Neural cell (in vitro differentiated cells): ENCODE results near the gene ATP6AP1. TPM values are rescaled to one million over a fixed set of nuclear protein-coding genes. Genes with fewer than 3 reads are reported as not detected.

ENCODE experiments used
- H2AFZ ChIP-seq: fragments of 200-600, 300-800 bp; sonication (generic), shearing (Covaris generic); 2 replicates; pipeline ENCODE4 v1.6.0; 2014; ENCODE audit warnings: low read depth, mild to moderate bottlenecking, antibody characterized with exemption, low read length, moderate library complexity
- H3F3A ChIP-seq: fragments of 200-600 bp; shearing (Covaris generic); 2 replicates; pipeline ENCODE4 v1.6.1; 2016; ENCODE audit warnings: mild to moderate bottlenecking, moderate library complexity, mixed read lengths, antibody characterized with exemption, low read length; ENCODE audit not compliant: insufficient read depth, poor library complexity, severe bottlenecking
- H3K27ac ChIP-seq: fragments of 200-600, 300-800 bp; sonication (generic), shearing (Covaris generic); 2 replicates; pipeline ENCODE4 v1.5.1; 2014; ENCODE audit warnings: mild to moderate bottlenecking, low read length, moderate library complexity
- H3K27me3 ChIP-seq: fragments of 300-800, 200-600 bp; sonication (generic), shearing (Covaris generic); 2 replicates; pipeline ENCODE4 v1.6.0; 2014; ENCODE audit warnings: mild to moderate bottlenecking, low read depth, low read length, moderate library complexity; ENCODE audit not compliant: insufficient read depth
- H3K36me3 ChIP-seq: fragments of 300-800, 200-600 bp; sonication (generic), shearing (Covaris generic); 2 replicates; pipeline ENCODE4 v1.5.1; 2014; ENCODE audit warnings: mild to moderate bottlenecking, antibody characterized with exemption, low read length, moderate library complexity; ENCODE audit not compliant: insufficient read depth
- H3K4me2 ChIP-seq: fragments of 300-800, 200-600 bp; sonication (generic), shearing (Covaris generic); 2 replicates; pipeline ENCODE4 v1.6.0; 2014; ENCODE audit warnings: mild to moderate bottlenecking, low read length
- H3K4me3 ChIP-seq: fragments of 300-800, 200-600 bp; sonication (generic), shearing (Covaris generic); 2 replicates; pipeline ENCODE4 v1.5.1; 2014; ENCODE audit warnings: mild to moderate bottlenecking, low read length, moderate library complexity
- H3K79me2 ChIP-seq: fragments of 200-600 bp; shearing (Covaris generic); replicated peaks from 2 replicates; pipeline ENCODE4 v1.6.0; 2014; ENCODE audit warnings: mild to moderate bottlenecking, low read length, moderate library complexity; ENCODE audit not compliant: insufficient read depth
- H3K9ac ChIP-seq: fragments of 300-800, 200-600 bp; sonication (generic), shearing (Covaris generic); 2 replicates; pipeline ENCODE4 v1.6.1; 2016; ENCODE audit warnings: mild to moderate bottlenecking, low read length, mixed read lengths
- H3K9me2 ChIP-seq: fragments of 200-600 bp; shearing (Covaris generic); 2 replicates; pipeline ENCODE4 v1.6.1; 2016; ENCODE audit warnings: mild to moderate bottlenecking, low read length, mixed read lengths; ENCODE audit not compliant: insufficient read depth
- H3K9me3 ChIP-seq: fragments of 200-600, 300-800 bp; sonication (generic), shearing (Covaris generic); 2 replicates; pipeline ENCODE4 v1.6.1; 2016; ENCODE audit warnings: mild to moderate bottlenecking, mixed run types, low read length, moderate library complexity, mixed read lengths
- H4K20me1 ChIP-seq: fragments of 200-600 bp; shearing (Covaris generic); 2 replicates; pipeline ENCODE4 v1.6.1; 2016; ENCODE audit warnings: mild to moderate bottlenecking, mixed run types; ENCODE audit not compliant: insufficient read depth
- EP300 ChIP-seq: fragments of 450-650 bp; conservative IDR thresholded peaks from 2 replicates; pipeline ENCODE4 v1.6.1; 2014; ENCODE audit warnings: antibody characterized with exemption, mild to moderate bottlenecking, moderate library complexity; ENCODE audit not compliant: poor library complexity, severe bottlenecking
- EZH2 ChIP-seq: fragments of 200-600, 300-800 bp; shearing (Covaris generic), sonication (generic); IDR thresholded peaks from 2 replicates; pipeline ENCODE4 v1.6.1; 2014; ENCODE audit warnings: antibody characterized with exemption, low read length, borderline replicate concordance, mild to moderate bottlenecking; ENCODE audit not compliant: insufficient read depth, poor library complexity, severe bottlenecking
- MXI1 ChIP-seq: fragments of 450-650 bp; conservative IDR thresholded peaks from 2 replicates; pipeline ENCODE4 v1.6.1; 2014; ENCODE audit warnings: antibody characterized with exemption, mild to moderate bottlenecking; ENCODE audit not compliant: poor library complexity, severe bottlenecking
- POLR2AphosphoS5 ChIP-seq: IDR thresholded peaks from 2 replicates; pipeline ENCODE4 v1.6.1; 2012
- RAD21 ChIP-seq: fragments of 450-650 bp; conservative IDR thresholded peaks from 2 replicates; pipeline ENCODE4 v1.6.1; 2014; ENCODE audit warnings: antibody characterized with exemption, mild to moderate bottlenecking, moderate library complexity
- SMC3 ChIP-seq: fragments of 450-650 bp; conservative IDR thresholded peaks from 2 replicates; pipeline ENCODE4 v1.6.1; 2014; ENCODE audit warnings: antibody characterized with exemption, mild to moderate bottlenecking, moderate library complexity; ENCODE audit not compliant: poor library complexity
- TAF1 ChIP-seq: IDR thresholded peaks from 2 replicates; pipeline ENCODE4 v1.6.1; 2012; ENCODE audit warnings: low read depth
- polyA plus RNA-seq: library from polyadenylated mRNA; depleted of rRNA; stranded (reverse); fragments of >200 nt; gene quantifications from 2 replicates; pipeline ENCODE4 v1.2.3, GENCODE V29; 2014
- TF ChIP-seq, protein P1 (sequence below): IDR thresholded peaks from 2 replicates; pipeline ENCODE4 v1.6.1; 2012; ENCODE audit warnings: borderline replicate concordance
- TF ChIP-seq, protein P2 (sequence below): fragments of 450-650 bp; IDR thresholded peaks from 2 replicates; pipeline ENCODE4 v1.5.1; 2014; ENCODE audit warnings: antibody characterized with exemption, mild to moderate bottlenecking, moderate library complexity; ENCODE audit not compliant: poor library complexity, severe bottlenecking

The ATP6AP1 gene
- polyA plus RNA-seq, 1 donor from 2014 or later: 126 TPM

DNA sequence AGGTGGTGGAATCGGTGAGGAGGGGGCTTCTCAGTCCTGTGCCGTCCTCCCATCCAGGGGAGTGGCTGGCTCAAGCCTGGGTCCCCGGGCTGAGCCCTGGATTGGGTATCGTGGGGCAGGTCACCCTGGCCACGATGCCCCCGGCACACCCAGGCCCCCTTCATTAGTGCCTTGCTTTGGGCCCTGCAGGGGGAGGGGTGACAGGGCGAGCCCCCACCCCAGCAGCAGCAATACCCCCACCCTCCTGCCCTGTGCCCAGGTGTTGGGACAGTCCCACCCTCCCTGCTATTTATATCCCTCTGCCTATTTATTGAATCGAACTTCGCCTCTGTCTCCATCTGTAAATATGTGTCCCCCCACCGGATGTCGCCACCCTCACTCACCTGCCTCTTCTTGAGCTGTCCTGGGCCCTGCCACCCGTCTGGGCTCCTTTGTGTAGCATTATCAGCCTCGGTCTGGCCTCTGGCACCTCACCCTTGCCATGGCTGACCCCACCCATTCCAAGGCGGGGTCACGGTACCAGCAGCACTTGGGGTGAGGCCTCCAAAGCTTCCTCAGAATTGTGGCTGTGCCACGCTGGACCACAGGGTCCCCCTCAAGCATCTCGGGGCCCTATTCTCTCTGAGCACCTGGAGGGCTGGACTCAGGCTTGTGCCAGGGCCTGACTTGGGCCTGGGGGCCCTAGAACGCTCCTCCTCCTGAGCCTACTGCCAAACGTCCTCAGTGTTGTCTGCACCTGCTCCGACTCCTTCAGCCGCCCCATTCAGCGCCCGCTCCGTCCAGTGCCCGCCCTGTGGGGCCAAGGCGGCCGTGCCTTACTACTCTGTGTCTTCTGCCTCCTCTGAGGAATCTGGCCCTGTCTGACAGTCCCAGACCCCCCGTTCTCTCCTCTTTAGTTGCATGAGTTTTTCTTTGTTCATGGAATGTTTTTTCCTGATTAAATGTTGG, 44.5 kb downstream of the ATP6AP1 start:
- H3K79me2 ChIP-seq: no peaks in the 10 kb centered on the region
- TF ChIP-seq, protein P1, sequence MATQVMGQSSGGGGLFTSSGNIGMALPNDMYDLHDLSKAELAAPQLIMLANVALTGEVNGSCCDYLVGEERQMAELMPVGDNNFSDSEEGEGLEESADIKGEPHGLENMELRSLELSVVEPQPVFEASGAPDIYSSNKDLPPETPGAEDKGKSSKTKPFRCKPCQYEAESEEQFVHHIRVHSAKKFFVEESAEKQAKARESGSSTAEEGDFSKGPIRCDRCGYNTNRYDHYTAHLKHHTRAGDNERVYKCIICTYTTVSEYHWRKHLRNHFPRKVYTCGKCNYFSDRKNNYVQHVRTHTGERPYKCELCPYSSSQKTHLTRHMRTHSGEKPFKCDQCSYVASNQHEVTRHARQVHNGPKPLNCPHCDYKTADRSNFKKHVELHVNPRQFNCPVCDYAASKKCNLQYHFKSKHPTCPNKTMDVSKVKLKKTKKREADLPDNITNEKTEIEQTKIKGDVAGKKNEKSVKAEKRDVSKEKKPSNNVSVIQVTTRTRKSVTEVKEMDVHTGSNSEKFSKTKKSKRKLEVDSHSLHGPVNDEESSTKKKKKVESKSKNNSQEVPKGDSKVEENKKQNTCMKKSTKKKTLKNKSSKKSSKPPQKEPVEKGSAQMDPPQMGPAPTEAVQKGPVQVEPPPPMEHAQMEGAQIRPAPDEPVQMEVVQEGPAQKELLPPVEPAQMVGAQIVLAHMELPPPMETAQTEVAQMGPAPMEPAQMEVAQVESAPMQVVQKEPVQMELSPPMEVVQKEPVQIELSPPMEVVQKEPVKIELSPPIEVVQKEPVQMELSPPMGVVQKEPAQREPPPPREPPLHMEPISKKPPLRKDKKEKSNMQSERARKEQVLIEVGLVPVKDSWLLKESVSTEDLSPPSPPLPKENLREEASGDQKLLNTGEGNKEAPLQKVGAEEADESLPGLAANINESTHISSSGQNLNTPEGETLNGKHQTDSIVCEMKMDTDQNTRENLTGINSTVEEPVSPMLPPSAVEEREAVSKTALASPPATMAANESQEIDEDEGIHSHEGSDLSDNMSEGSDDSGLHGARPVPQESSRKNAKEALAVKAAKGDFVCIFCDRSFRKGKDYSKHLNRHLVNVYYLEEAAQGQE: no peak
- TF ChIP-seq, protein P2, sequence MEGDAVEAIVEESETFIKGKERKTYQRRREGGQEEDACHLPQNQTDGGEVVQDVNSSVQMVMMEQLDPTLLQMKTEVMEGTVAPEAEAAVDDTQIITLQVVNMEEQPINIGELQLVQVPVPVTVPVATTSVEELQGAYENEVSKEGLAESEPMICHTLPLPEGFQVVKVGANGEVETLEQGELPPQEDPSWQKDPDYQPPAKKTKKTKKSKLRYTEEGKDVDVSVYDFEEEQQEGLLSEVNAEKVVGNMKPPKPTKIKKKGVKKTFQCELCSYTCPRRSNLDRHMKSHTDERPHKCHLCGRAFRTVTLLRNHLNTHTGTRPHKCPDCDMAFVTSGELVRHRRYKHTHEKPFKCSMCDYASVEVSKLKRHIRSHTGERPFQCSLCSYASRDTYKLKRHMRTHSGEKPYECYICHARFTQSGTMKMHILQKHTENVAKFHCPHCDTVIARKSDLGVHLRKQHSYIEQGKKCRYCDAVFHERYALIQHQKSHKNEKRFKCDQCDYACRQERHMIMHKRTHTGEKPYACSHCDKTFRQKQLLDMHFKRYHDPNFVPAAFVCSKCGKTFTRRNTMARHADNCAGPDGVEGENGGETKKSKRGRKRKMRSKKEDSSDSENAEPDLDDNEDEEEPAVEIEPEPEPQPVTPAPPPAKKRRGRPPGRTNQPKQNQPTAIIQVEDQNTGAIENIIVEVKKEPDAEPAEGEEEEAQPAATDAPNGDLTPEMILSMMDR: no peak
- TF ChIP-seq POLR2AphosphoS5 (no peak), EP300 (no peak), MXI1 (no peak), TAF1 (no peak), RAD21 (no peak), SMC3 (no peak), EZH2 (no peak)
- no peaks in the 10 kb centered on the region for H3K27me3 ChIP-seq
- no peak overlapping the region for H3K27ac ChIP-seq
- H3K4me2 ChIP-seq: no peak overlapping the region
- no peak overlapping the region for H3K4me3 ChIP-seq
- no peak overlapping the region for H2AFZ ChIP-seq
- H3K9me2 ChIP-seq: no peaks in the 10 kb centered on the region
- H4K20me1 ChIP-seq: no peaks in the 10 kb centered on the region
- H3K9me3 ChIP-seq: no peaks in the 10 kb centered on the region
- no peaks in the 10 kb centered on the region for H3F3A ChIP-seq
- H3K36me3 ChIP-seq: no peaks in the 10 kb centered on the region
- H3K9ac ChIP-seq: no peak overlapping the region

DNA sequence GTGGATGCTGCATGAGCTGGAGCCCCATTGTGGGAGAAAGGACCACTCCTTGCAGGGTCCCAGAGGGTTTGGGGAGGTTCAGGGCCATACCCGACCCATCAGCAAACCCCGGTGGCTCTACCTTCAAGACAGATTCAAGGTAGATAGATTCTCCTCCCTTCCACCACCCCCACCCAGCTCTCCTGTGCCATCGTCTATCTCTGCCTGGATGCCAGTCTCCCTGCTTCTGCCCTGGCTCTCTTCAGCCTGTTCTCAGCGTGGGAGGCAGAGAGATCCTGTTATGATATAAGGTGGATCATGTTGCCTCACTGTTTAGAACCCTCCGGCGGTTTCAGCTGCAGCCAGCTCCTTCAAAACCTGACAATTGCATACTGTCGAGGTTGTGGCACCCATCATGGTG, 45.2 kb downstream of the ATP6AP1 start:
- Histone ChIP-seq H3K4me2 (no peak overlapping the region), H3K27me3 (no peaks in the 10 kb centered on the region), H3K4me3 (no peak overlapping the region), H3K36me3 (no peaks in the 10 kb centered on the region), H3K9me3 (no peaks in the 10 kb centered on the region), H2AFZ (no peak overlapping the region), H3K27ac (no peak overlapping the region), H3F3A (no peaks in the 10 kb centered on the region), H4K20me1 (no peaks in the 10 kb centered on the region), H3K79me2 (no peaks in the 10 kb centered on the region), H3K9ac (no peak overlapping the region), H3K9me2 (no peaks in the 10 kb centered on the region)
- TF ChIP-seq, protein P1: no peak
- no peak for TF ChIP-seq TAF1
- TF ChIP-seq EP300: no peak
- no peak for TF ChIP-seq RAD21
- TF ChIP-seq MXI1: no peak
